Measurements from ENCODE around the gene ANKRD61.

The ANKRD61 gene

GRCh38 chr7:6020371-6021286 is 10.5 kb upstream of the ANKRD61 start:
- peaks cover 84% of the 10 kb centered on the region for H3K36me3 ChIP-seq (ENCODE audit: insufficient read depth, low read length)
- H3K4me1 ChIP-seq (ENCODE audit: insufficient read depth, low read length) = no peaks in the 10 kb centered on the region
- no peak overlapping the region for H2AFZ ChIP-seq (ENCODE audit: low read depth, low read length)
- H3K4me3 ChIP-seq (ENCODE audit: low read length) = no peak overlapping the region
- no peaks in the 10 kb centered on the region for H3K9me3 ChIP-seq (ENCODE audit: low read length)
- no peaks in the 10 kb centered on the region for H3K27me3 ChIP-seq (ENCODE audit: insufficient read depth, low read length)

GRCh38 chr7:6022707-6023106 is 8.5 kb upstream of the ANKRD61 start:
- H3K27me3 ChIP-seq (ENCODE audit: insufficient read depth, low read length) = no peaks in the 10 kb centered on the region
- H3K4me3 ChIP-seq (ENCODE audit: low read length) = no peak overlapping the region
- H3K4me1 ChIP-seq (ENCODE audit: insufficient read depth, low read length) = no peaks in the 10 kb centered on the region
- peaks cover 87% of the 10 kb centered on the region for H3K36me3 ChIP-seq (ENCODE audit: insufficient read depth, low read length)
- H3K9me3 ChIP-seq (ENCODE audit: low read length) = no peaks in the 10 kb centered on the region
- no peak overlapping the region for H2AFZ ChIP-seq (ENCODE audit: low read depth, low read length)

GRCh38 chr7:6023974-6024435 is 7.2 kb upstream of the ANKRD61 start:
- Histone ChIP-seq H3K27me3 (ENCODE audit: insufficient read depth, low read length) (no peaks in the 10 kb centered on the region), H3K36me3 (ENCODE audit: insufficient read depth, low read length) (peaks cover 92% of the 10 kb centered on the region), H3K4me1 (ENCODE audit: insufficient read depth, low read length) (no peaks in the 10 kb centered on the region), H2AFZ (ENCODE audit: low read depth, low read length) (no peak overlapping the region), H3K9me3 (ENCODE audit: low read length) (no peaks in the 10 kb centered on the region), H3K4me3 (ENCODE audit: low read length) (no peak overlapping the region)

- Histone ChIP-seq H3K9me3 (ENCODE audit: low read length) (no peaks in the 10 kb centered on the region), H3K27me3 (ENCODE audit: insufficient read depth, low read length) (no peaks in the 10 kb centered on the region), H3K36me3 (ENCODE audit: insufficient read depth, low read length) (peaks cover 91% of the 10 kb centered on the region), H3K4me1 (ENCODE audit: insufficient read depth, low read length) (no peaks in the 10 kb centered on the region), H2AFZ (ENCODE audit: low read depth, low read length) (no peak overlapping the region), H3K4me3 (ENCODE audit: low read length) (no peak overlapping the region)
Observed at GRCh38 chr7:6026011-6026819, 5.0 kb upstream of the ANKRD61 start.

GRCh38 chr7:6026820-6027311 is 4.3 kb upstream of the ANKRD61 start:
- Histone ChIP-seq H3K36me3 (ENCODE audit: insufficient read depth, low read length) (peaks cover 90% of the 10 kb centered on the region), H3K27me3 (ENCODE audit: insufficient read depth, low read length) (no peaks in the 10 kb centered on the region), H3K4me1 (ENCODE audit: insufficient read depth, low read length) (no peaks in the 10 kb centered on the region), H3K9me3 (ENCODE audit: low read length) (no peaks in the 10 kb centered on the region), H2AFZ (ENCODE audit: low read depth, low read length) (no peak overlapping the region), H3K4me3 (ENCODE audit: low read length) (no peak overlapping the region)

GRCh38 chr7:6027806-6028365 is 3.3 kb upstream of the ANKRD61 start:
- Histone ChIP-seq H3K4me1 (ENCODE audit: insufficient read depth, low read length) (no peaks in the 10 kb centered on the region), H2AFZ (ENCODE audit: low read depth, low read length) (no peak overlapping the region), H3K9me3 (ENCODE audit: low read length) (no peaks in the 10 kb centered on the region), H3K36me3 (ENCODE audit: insufficient read depth, low read length) (peaks cover 88% of the 10 kb centered on the region), H3K27me3 (ENCODE audit: insufficient read depth, low read length) (no peaks in the 10 kb centered on the region), H3K4me3 (ENCODE audit: low read length) (no peak overlapping the region)

- H3K4me1 ChIP-seq (ENCODE audit: insufficient read depth, low read length) = no peaks in the 10 kb centered on the region
- H3K4me3 ChIP-seq (ENCODE audit: low read length) = no peak overlapping the region
- H2AFZ ChIP-seq (ENCODE audit: low read depth, low read length) = no peak overlapping the region
- no peaks in the 10 kb centered on the region for H3K9me3 ChIP-seq (ENCODE audit: low read length)
- H3K36me3 ChIP-seq (ENCODE audit: insufficient read depth, low read length) = peaks cover 87% of the 10 kb centered on the region
- no peaks in the 10 kb centered on the region for H3K27me3 ChIP-seq (ENCODE audit: insufficient read depth, low read length)
Observed at GRCh38 chr7:6028563-6028962, 2.6 kb upstream of the ANKRD61 start.

- Histone ChIP-seq H3K27me3 (ENCODE audit: insufficient read depth, low read length) (no peaks in the 10 kb centered on the region), H3K4me3 (ENCODE audit: low read length) (no peak overlapping the region), H3K9me3 (ENCODE audit: low read length) (no peaks in the 10 kb centered on the region), H3K4me1 (ENCODE audit: insufficient read depth, low read length) (no peaks in the 10 kb centered on the region), H2AFZ (ENCODE audit: low read depth, low read length) (no peak overlapping the region), H3K36me3 (ENCODE audit: insufficient read depth, low read length) (peaks cover 83% of the 10 kb centered on the region)
Observed at GRCh38 chr7:6031567-6031966, 391 bp downstream of the ANKRD61 start.

GRCh38 chr7:6032167-6032566 is 991 bp downstream of the ANKRD61 start:
- Histone ChIP-seq H3K4me3 (ENCODE audit: low read length) (no peak overlapping the region), H3K9me3 (ENCODE audit: low read length) (no peaks in the 10 kb centered on the region), H2AFZ (ENCODE audit: low read depth, low read length) (no peak overlapping the region), H3K36me3 (ENCODE audit: insufficient read depth, low read length) (peaks cover 82% of the 10 kb centered on the region), H3K4me1 (ENCODE audit: insufficient read depth, low read length) (no peaks in the 10 kb centered on the region), H3K27me3 (ENCODE audit: insufficient read depth, low read length) (no peaks in the 10 kb centered on the region)

- H3K4me3 ChIP-seq (ENCODE audit: low read length) = no peak overlapping the region
- H2AFZ ChIP-seq (ENCODE audit: low read depth, low read length) = no peak overlapping the region
- no peaks in the 10 kb centered on the region for H3K4me1 ChIP-seq (ENCODE audit: insufficient read depth, low read length)
- no peaks in the 10 kb centered on the region for H3K27me3 ChIP-seq (ENCODE audit: insufficient read depth, low read length)
- no peaks in the 10 kb centered on the region for H3K9me3 ChIP-seq (ENCODE audit: low read length)
- H3K36me3 ChIP-seq (ENCODE audit: insufficient read depth, low read length) = peaks cover 82% of the 10 kb centered on the region
Observed at GRCh38 chr7:6032641-6033040, 1.5 kb downstream of the ANKRD61 start.

GRCh38 chr7:6035165-6035564 is 4.0 kb downstream of the ANKRD61 start:
- peaks cover 83% of the 10 kb centered on the region for H3K36me3 ChIP-seq (ENCODE audit: insufficient read depth, low read length)
- H3K4me3 ChIP-seq (ENCODE audit: low read length) = no peak overlapping the region
- no peak overlapping the region for H2AFZ ChIP-seq (ENCODE audit: low read depth, low read length)
- no peaks in the 10 kb centered on the region for H3K9me3 ChIP-seq (ENCODE audit: low read length)
- H3K27me3 ChIP-seq (ENCODE audit: insufficient read depth, low read length) = no peaks in the 10 kb centered on the region
- H3K4me1 ChIP-seq (ENCODE audit: insufficient read depth, low read length) = no peaks in the 10 kb centered on the region

- H3K9me3 ChIP-seq (ENCODE audit: low read length) = no peaks in the 10 kb centered on the region
- H3K4me1 ChIP-seq (ENCODE audit: insufficient read depth, low read length) = no peaks in the 10 kb centered on the region
- H3K4me3 ChIP-seq (ENCODE audit: low read length) = no peak overlapping the region
- no peak overlapping the region for H2AFZ ChIP-seq (ENCODE audit: low read depth, low read length)
- peaks cover 83% of the 10 kb centered on the region for H3K36me3 ChIP-seq (ENCODE audit: insufficient read depth, low read length)
- no peaks in the 10 kb centered on the region for H3K27me3 ChIP-seq (ENCODE audit: insufficient read depth, low read length)
Observed at GRCh38 chr7:6035686-6036085, 4.5 kb downstream of the ANKRD61 start.

GRCh38 chr7:6049780-6050179 is 18.6 kb downstream of the ANKRD61 start:
- Histone ChIP-seq H3K4me1 (ENCODE audit: insufficient read depth, low read length) (no peaks in the 10 kb centered on the region), H3K9me3 (ENCODE audit: low read length) (no peaks in the 10 kb centered on the region), H3K27me3 (ENCODE audit: insufficient read depth, low read length) (no peaks in the 10 kb centered on the region), H3K36me3 (ENCODE audit: insufficient read depth, low read length) (peaks cover 70% of the 10 kb centered on the region), H2AFZ (ENCODE audit: low read depth, low read length) (no peak overlapping the region), H3K4me3 (ENCODE audit: low read length) (no peak overlapping the region)
